H9 (cell line): ENCODE measurements around the gene DMPK. TPM values are rescaled to one million over a fixed set of nuclear protein-coding genes. Genes with fewer than 3 reads are reported as not detected.

Experiments used
- DNase-seq: peaks from one replicate; pipeline ENCODE4 v3.0.0-alpha.2; 2017
- H2AFZ ChIP-seq: one replicate; pipeline ENCODE4 v1.6.1; 2013; ENCODE audit warnings: mild to moderate bottlenecking, low read length, control low read depth, moderate library complexity
- H2AK5ac ChIP-seq: 2 replicates; pipeline ENCODE4 v1.6.1; 2013; ENCODE audit warnings: low read length, control low read depth, mixed read lengths; ENCODE audit not compliant: insufficient read length
- H2BK120ac ChIP-seq: one replicate; pipeline ENCODE4 v1.6.1; 2013; ENCODE audit warnings: low read depth, mild to moderate bottlenecking, low read length, control low read depth, inconsistent platforms; ENCODE audit not compliant: poor library complexity, severe bottlenecking
- H2BK12ac ChIP-seq: 2 replicates; pipeline ENCODE4 v1.6.1; 2013; ENCODE audit warnings: low read length, control low read depth, mixed read lengths, low read depth; ENCODE audit not compliant: insufficient read length
- H2BK15ac ChIP-seq: 2 replicates; pipeline ENCODE4 v1.6.1; 2013; ENCODE audit warnings: low read depth, low read length, control low read depth
- H2BK20ac ChIP-seq: one replicate; pipeline ENCODE4 v1.6.1; 2013; ENCODE audit warnings: low read depth, mild to moderate bottlenecking, low read length, control low read depth, inconsistent platforms; ENCODE audit not compliant: poor library complexity, severe bottlenecking
- H2BK5ac ChIP-seq: 2 replicates; pipeline ENCODE4 v1.6.1; 2013; ENCODE audit warnings: low read length, control low read depth, mixed read lengths; ENCODE audit not compliant: insufficient read length
- H3K14ac ChIP-seq: 2 replicates; pipeline ENCODE4 v1.6.1; 2013; ENCODE audit warnings: low read length, control low read depth; ENCODE audit not compliant: insufficient read depth
- H3K18ac ChIP-seq: 2 replicates; pipeline ENCODE4 v1.6.1; 2013; ENCODE audit warnings: low read depth, mild to moderate bottlenecking, mixed read lengths, low read length, control low read depth; ENCODE audit not compliant: insufficient read length
- H3K23ac ChIP-seq: 2 replicates; pipeline ENCODE4 v1.6.1; 2013; ENCODE audit warnings: low read length, control low read depth, mixed read lengths, low read depth; ENCODE audit not compliant: insufficient read length
- H3K23me2 ChIP-seq: 2 replicates; pipeline ENCODE4 v1.6.1; 2013; ENCODE audit warnings: low read depth, mild to moderate bottlenecking, mixed read lengths, low read length, control low read depth; ENCODE audit not compliant: insufficient read length, poor library complexity, severe bottlenecking
- H3K27ac ChIP-seq: 2 replicates; pipeline ENCODE4 v1.5.1; 2013; ENCODE audit warnings: low read length, control low read depth, mixed read lengths, low read depth; ENCODE audit not compliant: insufficient read length
- H3K27me3 ChIP-seq: 2 replicates; pipeline ENCODE4 v1.6.1; 2013; ENCODE audit warnings: low read length, control low read depth, inconsistent platforms; ENCODE audit not compliant: insufficient read depth
- H3K4ac ChIP-seq: 2 replicates; pipeline ENCODE4 v1.6.1; 2013; ENCODE audit warnings: low read depth, mild to moderate bottlenecking, control low read depth, inconsistent platforms, low read length, moderate library complexity
- H3K4me1 ChIP-seq: 2 replicates; pipeline ENCODE4 v1.6.1; 2013; ENCODE audit warnings: low read length, control low read depth, inconsistent platforms; ENCODE audit not compliant: insufficient read depth
- H3K4me2 ChIP-seq: 2 replicates; pipeline ENCODE4 v1.6.1; 2013; ENCODE audit warnings: low read length, control low read depth, mixed read lengths; ENCODE audit not compliant: insufficient read length, insufficient read depth
- H3K56ac ChIP-seq: 2 replicates; pipeline ENCODE4 v1.6.1; 2013; ENCODE audit warnings: low read depth, mild to moderate bottlenecking, mixed read lengths, low read length, control low read depth; ENCODE audit not compliant: insufficient read length
- H3K79me1 ChIP-seq: 2 replicates; pipeline ENCODE4 v1.6.1; 2013; ENCODE audit warnings: low read depth, mild to moderate bottlenecking, moderate library complexity, low read length, control low read depth, inconsistent platforms; ENCODE audit not compliant: insufficient read depth, poor library complexity, severe bottlenecking
- H3K79me2 ChIP-seq: 2 replicates; pipeline ENCODE4 v1.6.1; 2013; ENCODE audit warnings: low read length, control low read depth, inconsistent platforms; ENCODE audit not compliant: insufficient read depth
- H3K9ac ChIP-seq: 2 replicates; pipeline ENCODE4 v1.6.1; 2013; ENCODE audit warnings: low read length, control low read depth, mixed read lengths; ENCODE audit not compliant: insufficient read length; ENCODE audit errors: extremely low read depth
- H3K9me3 ChIP-seq: one replicate; pipeline ENCODE4 v1.6.1; 2013; ENCODE audit warnings: low read depth, low read length, inconsistent platforms; ENCODE audit not compliant: control insufficient read depth
- H3T11ph ChIP-seq: one replicate; pipeline ENCODE4 v1.6.1; 2013; ENCODE audit warnings: mild to moderate bottlenecking, low read length, control low read depth, inconsistent platforms
- H4K20me1 ChIP-seq: one replicate; pipeline ENCODE4 v1.6.1; 2013; ENCODE audit not compliant: control insufficient read depth, insufficient read length, insufficient read depth
- H4K5ac ChIP-seq: 2 replicates; pipeline ENCODE4 v1.6.1; 2013; ENCODE audit warnings: low read depth, mild to moderate bottlenecking, mixed read lengths, low read length, control low read depth; ENCODE audit not compliant: insufficient read length
- H4K8ac ChIP-seq: replicated peaks from 2 replicates; pipeline ENCODE4 v1.6.1; 2013; ENCODE audit warnings: low read length, control low read depth, mixed read lengths, low read depth; ENCODE audit not compliant: insufficient read length
- H4K91ac ChIP-seq: 2 replicates; pipeline ENCODE4 v1.6.1; 2013; ENCODE audit warnings: low read depth, mild to moderate bottlenecking, moderate library complexity, mixed read lengths, low read length, control low read depth; ENCODE audit not compliant: insufficient read length
- H3K27ac Mint-ChIP-seq, 3 experiments: 2 replicates in 2 of 3; 3 replicates in 1 of 3; pipeline ENCODE4 v1.8.0; 2020 to 2021; ENCODE audit warnings: mixed read lengths in 3 of 3, mild to moderate bottlenecking in 1 of 3, moderate library complexity in 1 of 3
- H3K27me3 Mint-ChIP-seq: 2 replicates; pipeline ENCODE4 v1.8.0; 2021; ENCODE audit warnings: low read depth, mild to moderate bottlenecking, moderate library complexity, mixed read lengths
- H3K36me3 Mint-ChIP-seq, 3 experiments: 2 replicates in 2 of 3; 3 replicates in 1 of 3; pipeline ENCODE4 v1.8.0; 2020 to 2021; ENCODE audit warnings: low read depth in 3 of 3, mixed read lengths in 3 of 3; ENCODE audit not compliant: insufficient read depth in 1 of 3
- H3K4me1 Mint-ChIP-seq, 2 experiments: 2 replicates each; pipeline ENCODE4 v1.8.0; 2020; ENCODE audit warnings: mixed read lengths in 2 of 2
- H3K4me3 Mint-ChIP-seq, 2 experiments: 2 replicates in 1 of 2; 3 replicates in 1 of 2; pipeline ENCODE4 v1.8.0; 2020 to 2021; ENCODE audit warnings: mild to moderate bottlenecking in 2 of 2, mixed read lengths in 2 of 2, moderate library complexity in 1 of 2
- H3K9me3 Mint-ChIP-seq, 2 experiments: 2 replicates in 1 of 2; 3 replicates in 1 of 2; pipeline ENCODE4 v1.8.0; 2020; ENCODE audit warnings: mild to moderate bottlenecking in 2 of 2, mixed read lengths in 2 of 2, moderate library complexity in 1 of 2
- CTCF ChIP-seq: fragments of 200-600 bp; sonication (generic); conservative IDR thresholded peaks from 3 replicates; pipeline ENCODE4 v1.8.0; 2021; ENCODE audit warnings: antibody characterized with exemption, mild to moderate bottlenecking
- WGBS: extraction: QIAGEN DNeasy Blood & Tissue Kit; methylation state at CpG from one replicate; pipeline ENCODE4 v1.1.7; 2013; ENCODE audit warnings: missing lambda C conversion rate, low lambda C conversion rate, mixed read lengths; ENCODE audit not compliant: insufficient read length; ENCODE audit errors: extremely low coverage; 5-methylcytosine and 5-hydroxymethylcytosine counted together
- total RNA-seq: library from RNA; stranded (reverse); gene quantifications from 2 replicates; pipeline ENCODE4 v1.2.1, GENCODE V29; 2021

The DMPK gene
- total RNA-seq, 1 experiment from 2014 or later, result 67.4 TPM

- Mint-ChIP-seq H3K36me3 (peaks cover 50 to 97% (median 93%) of the 10 kb centered on the region in 3 experiments), H3K27ac (peak overlapping the region in 1 of 3 experiments; percentile 10; a peak in 1 of 7 replicates), H3K9me3 (no peaks in the 10 kb centered on the region), H3K4me3 (no peak overlapping the region; a peak in 1 of 5 replicates), H3K27me3 (no peaks in the 10 kb centered on the region), H3K4me1 (peaks cover 6 to 12% of the 10 kb centered on the region in 2 experiments)
- no peak for DNase-seq
- H3K4me2 ChIP-seq, result no peak overlapping the region
- no peak overlapping the region for H2AK5ac ChIP-seq
- H3K27me3 ChIP-seq, result no peaks in the 10 kb centered on the region
- no peak overlapping the region for H3K23ac ChIP-seq
- H3K4ac ChIP-seq, result no peak overlapping the region
- no peak overlapping the region for H2BK15ac ChIP-seq
- no peak overlapping the region for H3T11ph ChIP-seq
- no peaks in the 10 kb centered on the region for H3K4me1 ChIP-seq
- H2BK5ac ChIP-seq, result no peak overlapping the region
- H3K27ac ChIP-seq, result no peak overlapping the region
- whole genome bisulfite sequencing, result no CpG with 5 or more reads among the region's 12 CpGs
- no peaks in the 10 kb centered on the region for H3K23me2 ChIP-seq
- TF ChIP-seq CTCF, result no peak
- no peak overlapping the region for H4K8ac ChIP-seq
- no peak overlapping the region for H3K14ac ChIP-seq
- H3K56ac ChIP-seq, result no peak overlapping the region
- no peak overlapping the region for H2BK20ac ChIP-seq
- H3K9ac ChIP-seq, result no peak overlapping the region
- no peaks in the 10 kb centered on the region for H3K9me3 ChIP-seq
- H3K79me1 ChIP-seq, result no peaks in the 10 kb centered on the region
- no peak overlapping the region for H2AFZ ChIP-seq
- no peaks in the 10 kb centered on the region for H4K20me1 ChIP-seq
- no peak overlapping the region for H4K91ac ChIP-seq
- H2BK120ac ChIP-seq, result no peak overlapping the region
- no peak overlapping the region for H3K18ac ChIP-seq
- H4K5ac ChIP-seq, result no peak overlapping the region
- H2BK12ac ChIP-seq, result no peak overlapping the region
- H3K79me2 ChIP-seq, result no peaks in the 10 kb centered on the region
Measured at GRCh38 chr19:45824041-45824471, 41.8 kb upstream of the DMPK start.
